NOMO-1 treated with dmso at 0.1 percent for 144 hours (cell line): ENCODE results near the gene KRT26.

ENCODE experiments used
- DNase-seq: peaks from one replicate; lab custom pipeline; 2025; ENCODE audit not compliant: unreplicated experiment; lab: John Stamatoyannopoulos, UW

The KRT26 gene

DNA sequence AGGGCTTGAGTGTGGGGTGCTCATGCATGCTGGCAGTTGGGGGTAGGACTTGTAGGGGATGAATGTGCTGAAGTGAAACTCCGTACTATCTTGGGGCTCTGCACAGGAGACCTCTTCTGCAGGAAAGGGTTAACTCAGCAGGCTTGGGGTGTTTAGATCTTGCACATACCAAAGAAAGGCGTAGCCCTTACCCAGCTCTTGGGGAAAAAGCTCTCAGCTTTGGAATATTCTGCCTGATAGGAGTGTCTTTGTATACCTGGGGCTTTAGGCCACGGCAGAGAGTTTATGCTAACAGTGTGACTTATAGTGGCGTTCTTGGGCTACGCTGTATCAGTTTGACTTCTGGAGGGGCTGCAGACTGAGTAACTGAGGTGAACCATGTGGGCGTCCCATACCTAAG, 38.0 kb downstream of the KRT26 start:
- no peak for DNase-seq

DNA sequence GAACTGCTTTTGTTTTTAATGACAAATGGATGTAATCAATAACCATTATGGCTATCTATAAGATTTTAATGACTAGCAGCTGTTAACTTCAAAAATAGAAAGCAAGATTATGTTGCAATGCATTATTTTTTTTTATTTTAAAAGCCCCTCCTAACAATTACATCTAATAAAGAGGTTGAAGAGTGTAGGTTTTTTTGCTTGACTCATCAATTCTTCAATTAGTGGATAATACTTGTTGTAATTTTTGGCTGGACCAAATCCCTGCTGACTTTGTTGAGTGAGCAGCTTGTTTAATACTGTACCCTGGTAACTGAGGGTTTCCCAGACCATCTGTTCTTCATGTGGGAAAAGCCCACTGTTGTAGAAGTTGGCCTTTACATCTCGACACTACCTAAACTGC, 41.0 kb downstream of the KRT26 start:
- DNase-seq: no peak

DNA sequence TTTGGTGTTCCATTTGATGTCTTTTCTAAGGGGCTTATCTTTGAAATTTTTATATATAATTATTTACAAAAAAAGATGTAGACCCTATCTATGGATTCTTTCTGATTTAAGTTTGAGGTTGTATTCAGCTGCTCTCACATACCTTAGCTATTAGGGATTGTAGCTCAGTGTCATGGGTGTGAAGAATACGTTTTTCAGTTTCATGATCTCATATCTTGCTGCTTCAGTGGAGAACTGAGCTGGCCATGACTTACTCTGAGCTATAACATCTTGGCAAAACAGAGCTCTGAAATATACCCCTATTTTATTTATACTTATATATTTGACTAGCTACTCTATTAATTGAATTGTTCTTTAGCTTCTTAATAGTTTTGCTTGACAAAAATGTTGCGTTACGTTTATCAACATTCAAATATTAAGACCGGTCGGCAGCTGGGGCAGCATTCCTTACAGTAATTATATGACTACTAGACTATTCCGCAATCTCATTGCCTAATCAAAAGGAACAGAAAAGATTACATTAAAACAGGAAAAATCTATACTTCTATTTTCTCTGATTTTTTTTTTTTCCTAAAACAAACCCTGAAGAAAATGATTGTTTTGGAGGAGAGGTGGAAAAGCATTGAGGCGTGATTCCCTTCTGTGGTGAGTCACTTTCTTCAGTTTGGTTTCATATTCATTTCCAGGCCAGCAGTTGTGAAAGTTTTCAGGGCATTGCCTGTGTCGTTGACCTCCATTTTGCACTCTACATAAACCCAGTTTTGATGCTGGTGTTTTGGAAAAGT, 44.4 kb downstream of the KRT26 start:
- peak; percentile 12 for DNase-seq

DNA sequence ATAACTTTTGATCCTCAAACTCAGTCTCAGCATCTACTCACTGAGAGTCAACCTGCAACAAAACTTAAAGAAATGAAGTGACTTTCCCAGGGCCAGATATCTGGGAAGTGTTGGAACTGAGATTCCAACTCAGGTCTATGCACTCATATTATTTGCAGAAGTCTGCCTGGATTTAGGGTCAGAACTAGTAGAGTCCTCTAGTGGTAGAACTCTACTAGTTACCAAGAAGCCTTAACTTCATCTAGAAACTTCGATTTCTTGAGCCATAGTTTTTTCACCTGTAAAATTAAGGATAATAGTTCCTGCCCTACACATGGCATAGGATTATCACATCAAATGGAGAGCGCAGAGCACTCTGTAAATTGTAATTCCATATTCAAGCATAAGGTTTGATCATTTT, 45.1 kb downstream of the KRT26 start:
- no peak for DNase-seq

DNA sequence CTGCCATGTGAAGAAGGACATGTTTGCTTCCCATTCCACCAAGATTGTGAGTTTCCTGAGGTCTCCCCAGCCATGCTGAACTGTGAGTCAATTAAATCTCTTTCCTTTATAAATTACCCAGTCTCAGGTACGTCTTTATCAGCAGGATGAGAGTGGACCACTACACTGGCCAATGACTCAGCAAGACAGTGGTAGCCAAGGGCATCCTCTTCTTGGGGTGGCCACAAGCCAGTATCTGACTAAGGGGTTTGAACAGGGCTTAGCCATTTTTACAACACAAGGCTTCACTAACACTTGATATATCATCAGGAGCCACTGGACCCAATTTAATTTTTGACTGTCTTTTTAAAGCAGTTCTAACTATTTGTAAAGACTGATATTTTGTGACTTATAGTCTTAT, 47.3 kb downstream of the KRT26 start:
- DNase-seq: no peak

DNA sequence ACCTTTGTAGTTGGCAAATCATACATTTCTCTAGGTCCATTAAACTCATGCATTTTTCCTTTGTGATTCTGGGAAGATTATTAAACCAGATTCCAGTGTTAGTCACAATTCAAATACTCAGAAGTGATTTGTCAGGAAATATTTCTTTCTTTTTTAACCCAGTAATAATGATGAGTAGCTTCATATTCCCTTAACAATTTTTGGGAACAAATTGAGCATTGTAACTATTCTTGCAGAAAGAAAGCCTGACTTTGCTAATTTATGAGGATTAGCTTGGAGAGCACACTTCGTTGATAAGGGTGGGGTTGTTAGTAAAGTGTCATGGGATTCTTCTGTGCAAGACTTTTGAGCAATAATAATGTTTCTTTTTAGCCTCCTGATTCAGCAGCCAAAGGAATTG, 49.8 kb downstream of the KRT26 start:
- DNase-seq: no peak

DNA sequence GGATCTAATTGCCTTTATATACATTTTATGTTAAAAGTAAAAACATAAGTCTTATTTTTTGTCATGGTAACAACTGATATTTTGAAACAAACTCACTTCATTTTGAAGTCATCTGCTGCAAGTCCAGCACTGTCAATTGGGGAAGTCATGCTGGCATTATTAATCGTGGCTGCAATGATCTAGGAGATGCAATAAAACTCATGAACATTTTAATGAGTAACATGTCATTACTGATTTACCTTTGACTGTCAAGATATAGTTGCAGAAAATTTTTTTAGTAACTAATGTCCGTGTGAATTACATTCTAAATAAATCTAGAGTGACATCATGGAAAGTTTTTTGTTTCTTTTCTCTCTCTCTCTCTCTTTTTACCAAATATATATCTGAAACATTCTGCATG, 51.1 kb downstream of the KRT26 start:
- peak; percentile 1 for DNase-seq

DNA sequence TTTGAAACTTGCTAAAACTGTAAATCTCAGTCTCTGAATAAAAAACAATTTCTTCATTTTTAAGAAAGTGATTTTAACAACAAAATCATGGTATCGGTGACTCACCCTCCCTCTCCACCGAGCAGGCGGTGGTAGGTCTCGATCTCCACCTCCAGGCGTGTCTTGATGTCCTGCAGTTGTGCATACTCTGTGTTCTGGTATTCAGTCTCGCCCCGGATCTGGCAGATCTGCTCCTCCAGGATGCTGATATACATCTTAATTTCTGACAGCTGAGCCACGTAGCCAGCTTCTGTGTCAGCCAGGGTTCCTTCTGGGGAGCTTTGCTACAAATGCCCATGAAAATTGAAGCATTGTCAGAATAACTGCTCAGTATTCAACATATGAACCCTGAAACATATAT, 53.1 kb downstream of the KRT26 start:
- no peak for DNase-seq

DNA sequence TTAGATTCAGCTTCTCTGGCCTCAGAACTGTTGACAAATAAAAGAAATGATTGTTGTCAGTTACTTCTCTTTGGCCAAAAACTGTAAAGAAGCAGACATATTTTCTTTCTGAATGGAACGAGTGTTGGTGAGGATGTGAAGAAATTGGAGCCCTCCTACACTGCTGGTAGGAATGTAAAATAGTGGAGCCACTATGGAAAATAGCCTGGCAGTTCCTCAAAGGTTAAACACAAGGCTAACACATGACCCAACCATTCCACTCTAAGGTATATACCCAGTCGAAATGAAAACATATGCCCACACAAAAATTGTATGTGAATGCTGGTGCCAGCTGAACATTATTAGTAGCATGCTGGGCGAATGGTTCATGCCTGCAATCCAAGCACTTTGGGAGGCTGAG, 54.2 kb downstream of the KRT26 start:
- DNase-seq: no peak
